Urinary bladder (tissue), 4 donors: ENCODE measurements around the gene MBD2. TPM values are rescaled to one million over a fixed set of nuclear protein-coding genes. Genes with fewer than 3 reads are reported as not detected.
"Not testable (repeated sequence)": the region's sequence is repeated elsewhere in the genome, so short reads cannot be mapped to it uniquely, and the experiment has no call there.

Source experiments
- DNase-seq: peaks from one replicate; pipeline ENCODE4 v3.0.0-alpha.2; 2015; ENCODE audit errors: extremely low spot score
- H3K27ac ChIP-seq: one replicate; pipeline ENCODE4 v1.5.1; 2013; ENCODE audit warnings: low read depth, mild to moderate bottlenecking, moderate library complexity
- H3K36me3 ChIP-seq: one replicate; pipeline ENCODE4 v1.6.1; 2013; ENCODE audit warnings: mild to moderate bottlenecking, moderate library complexity; ENCODE audit not compliant: insufficient read depth
- H3K4me1 ChIP-seq: one replicate; pipeline ENCODE4 v1.6.1; 2013; ENCODE audit warnings: mild to moderate bottlenecking, moderate library complexity; ENCODE audit not compliant: insufficient read depth
- H3K4me3 ChIP-seq: one replicate; pipeline ENCODE4 v1.5.1; 2013; ENCODE audit warnings: low read depth, low read length
- WGBS: extraction: QIAGEN DNeasy Blood & Tissue Kit; methylation state at CpG from one replicate; pipeline ENCODE4 v1.1.7; 2013; 5-methylcytosine and 5-hydroxymethylcytosine counted together
- polyA plus RNA-seq: library from polyadenylated mRNA; stranded (reverse); fragments of 200-250 nt; gene quantifications from one replicate; pipeline ENCODE4 v1.2.3, GENCODE V29; 2013
- total RNA-seq: library from RNA; depleted of rRNA; stranded (reverse); fragments of >200 nt; gene quantifications from one replicate; pipeline ENCODE4 v1.2.3, GENCODE V29; 2014
- donor health status: healthy with polysubstance abuse.
- donor health status: healthy.

MBD2 gene, protein sequence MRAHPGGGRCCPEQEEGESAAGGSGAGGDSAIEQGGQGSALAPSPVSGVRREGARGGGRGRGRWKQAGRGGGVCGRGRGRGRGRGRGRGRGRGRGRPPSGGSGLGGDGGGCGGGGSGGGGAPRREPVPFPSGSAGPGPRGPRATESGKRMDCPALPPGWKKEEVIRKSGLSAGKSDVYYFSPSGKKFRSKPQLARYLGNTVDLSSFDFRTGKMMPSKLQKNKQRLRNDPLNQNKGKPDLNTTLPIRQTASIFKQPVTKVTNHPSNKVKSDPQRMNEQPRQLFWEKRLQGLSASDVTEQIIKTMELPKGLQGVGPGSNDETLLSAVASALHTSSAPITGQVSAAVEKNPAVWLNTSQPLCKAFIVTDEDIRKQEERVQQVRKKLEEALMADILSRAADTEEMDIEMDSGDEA
- 36.0 TPM for total RNA-seq
- polyA plus RNA-seq, result 27.0 TPM

DNA sequence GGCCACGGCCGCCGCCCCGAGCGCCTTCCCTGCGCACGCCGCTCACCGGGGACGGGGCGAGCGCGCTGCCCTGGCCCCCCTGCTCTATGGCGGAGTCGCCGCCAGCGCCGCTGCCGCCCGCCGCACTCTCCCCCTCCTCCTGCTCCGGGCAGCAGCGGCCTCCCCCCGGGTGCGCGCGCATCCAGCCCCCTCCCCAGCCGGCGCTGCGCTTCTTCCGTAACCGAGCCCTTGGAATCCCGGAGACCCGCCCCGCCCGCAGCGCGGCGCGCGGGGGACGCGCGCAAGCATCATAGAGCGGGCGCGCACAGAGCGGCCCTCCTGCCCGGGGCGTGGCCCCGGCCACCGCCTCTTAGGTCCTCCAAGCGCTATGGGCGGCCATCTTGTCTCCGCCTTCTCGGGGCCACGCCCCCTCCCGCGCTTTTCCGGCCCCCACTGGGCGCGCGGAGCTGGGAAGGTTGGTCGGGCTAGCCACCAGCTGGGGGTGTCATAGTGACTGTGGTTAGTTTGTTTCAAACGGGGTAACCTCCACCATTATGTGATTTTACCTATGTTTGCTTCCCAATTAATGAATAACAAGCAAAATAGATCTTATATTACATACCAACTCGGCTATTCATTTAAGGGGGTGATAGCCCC, at the start of gene MBD2:
Gene MBD2, minus strand, starts transcription at position 291 of the 636 bp plus-strand sequence. Its CDS starts 110 bp downstream, at position 181.
- Histone ChIP-seq H3K36me3 (no peaks in the 10 kb centered on the region), H3K4me1 (no peaks in the 10 kb centered on the region), H3K4me3 (peak within 1 kb of the TSS; percentile 99), H3K27ac (peak within 1 kb of the TSS; percentile 67)
- under 1% methylated on average over 66 of the region's 66 CpGs for WGBS
- peak; percentile 88 for DNase-seq

DNA sequence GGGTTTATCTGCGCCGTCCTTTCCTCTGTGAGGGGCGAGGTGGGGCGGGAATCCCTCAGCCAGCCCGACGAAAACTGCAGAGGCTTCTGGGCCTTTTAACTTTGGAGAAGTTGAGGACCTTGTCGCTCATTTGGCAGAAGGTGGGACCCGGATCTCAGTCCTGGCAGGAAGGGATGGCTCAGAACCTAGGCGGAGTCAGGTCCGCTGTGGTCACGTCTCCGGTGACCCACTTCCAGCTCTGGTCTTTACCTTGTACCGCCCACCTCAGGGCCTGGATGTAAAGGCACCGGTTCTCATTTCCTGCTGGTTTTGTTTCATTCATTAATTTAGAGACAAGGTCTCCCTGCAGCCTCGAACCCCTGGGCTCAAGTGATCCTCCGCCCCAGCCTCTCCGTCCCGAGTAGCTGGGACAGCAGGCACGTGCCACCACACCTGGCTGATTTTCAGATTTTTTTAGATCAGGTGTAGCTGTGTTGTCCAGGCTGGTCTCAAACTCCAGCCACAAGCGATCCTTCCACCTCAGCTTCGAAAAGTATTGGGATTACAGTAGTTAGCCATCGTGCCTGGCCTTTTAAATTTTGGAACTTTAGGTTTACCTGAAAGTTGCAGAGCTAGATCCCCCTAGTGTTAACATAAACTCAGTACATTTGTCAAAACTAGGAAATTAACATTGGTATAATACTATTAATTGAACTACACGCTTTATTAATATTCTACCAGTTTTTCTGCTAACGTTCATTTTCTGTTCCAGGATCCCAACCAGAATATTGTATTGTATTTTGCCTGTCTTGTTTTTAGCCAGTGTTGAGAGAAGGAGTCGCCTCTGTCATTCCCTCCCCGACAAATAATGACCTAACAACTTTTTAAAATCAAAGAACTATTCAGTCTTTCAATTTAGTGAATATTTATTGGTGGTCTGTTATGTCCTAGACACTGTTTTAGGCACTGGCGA, 45.7 kb upstream of the MBD2 start:
- no peaks in the 10 kb centered on the region for H3K36me3 ChIP-seq
- whole genome bisulfite sequencing, result 9% methylated on average over 27 of the region's 27 CpGs

DNA sequence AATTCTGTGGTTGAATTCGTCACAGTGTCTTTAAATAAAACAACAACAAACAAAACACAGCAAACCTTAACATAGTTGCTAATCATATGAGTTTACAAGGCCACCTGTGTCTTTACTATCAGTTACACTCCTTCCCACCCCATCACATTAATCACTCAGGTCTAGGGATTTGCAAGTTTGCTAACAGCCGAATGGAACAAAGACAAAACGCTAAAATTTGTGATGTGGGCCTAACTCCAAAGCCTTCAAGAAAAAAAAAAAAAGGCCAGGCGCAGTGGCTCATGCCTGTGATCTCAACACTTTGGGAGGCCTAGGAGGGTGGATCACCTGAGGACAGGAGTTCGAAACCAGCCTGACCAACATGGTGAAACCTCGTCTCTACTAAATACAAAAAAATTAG, 44.3 kb upstream of the MBD2 start:
- WGBS, result 58% methylated on average over 6 of the region's 6 CpGs
- peak overlapping the region; percentile 62 for H3K4me3 ChIP-seq

More for the DNA sequence above, 45.7 kb upstream of the MBD2 start:
- Histone ChIP-seq H3K4me3 (peak overlapping the region; percentile 62), H3K4me1 (no peaks in the 10 kb centered on the region), H3K27ac (peak overlapping the region; percentile 90)
- peak; percentile 45 for DNase-seq

DNA sequence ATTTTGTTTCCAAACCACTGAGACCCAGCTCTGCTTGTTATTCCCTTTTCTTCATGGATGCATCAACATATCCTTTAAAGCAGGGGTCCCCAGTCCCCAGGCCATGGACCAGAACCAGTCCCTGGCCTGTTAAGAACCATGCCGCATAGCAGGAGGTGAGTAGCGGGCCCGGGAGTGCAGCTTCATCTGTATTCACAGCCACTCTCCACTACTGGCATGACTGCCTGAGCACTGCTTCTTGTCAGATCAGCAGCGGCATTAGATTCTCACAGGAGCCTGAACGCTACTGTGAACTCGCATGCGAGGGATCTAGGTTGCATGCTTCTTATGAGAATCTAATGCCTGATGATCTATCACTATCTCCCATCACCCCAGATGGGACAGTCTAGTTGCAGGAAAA, 43.2 kb upstream of the MBD2 start:
- 82% methylated on average over 7 of the region's 7 CpGs for WGBS
- Histone ChIP-seq H3K4me1 (no peaks in the 10 kb centered on the region), H3K4me3 (no peak overlapping the region), H3K27ac (no peak overlapping the region), H3K36me3 (no peaks in the 10 kb centered on the region)
- DNase-seq, result no peak

More for the DNA sequence above, 44.3 kb upstream of the MBD2 start:
- DNase-seq, result no peak
- Histone ChIP-seq H3K4me1 (no peaks in the 10 kb centered on the region), H3K27ac (peak overlapping the region; percentile 90), H3K36me3 (no peaks in the 10 kb centered on the region)

DNA sequence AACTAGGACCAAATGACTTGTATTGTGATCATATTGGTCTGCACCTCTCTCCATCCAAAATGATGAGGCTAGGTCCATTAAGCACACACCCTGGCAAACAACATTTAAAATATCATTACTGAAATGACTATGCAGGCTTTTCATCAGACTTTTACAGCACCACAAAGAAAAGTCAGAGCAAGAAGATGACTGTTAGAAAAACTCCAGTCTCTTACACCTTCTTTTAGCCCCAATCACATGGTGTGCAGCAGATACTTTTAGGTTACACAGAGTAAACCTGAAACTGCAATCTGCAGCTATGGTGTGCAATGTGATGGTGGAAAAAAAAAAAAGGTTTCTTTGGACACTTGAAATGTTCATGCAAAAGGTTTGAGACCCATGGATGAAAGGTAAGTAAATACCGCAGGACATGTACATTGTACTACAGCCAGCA, 39.5 kb upstream of the MBD2 start:
- DNase-seq, result no peak
- Histone ChIP-seq H3K4me1 (no peaks in the 10 kb centered on the region), H3K4me3 (no peak overlapping the region), H3K27ac (no peak overlapping the region), H3K36me3 (no peaks in the 10 kb centered on the region)
- 69% methylated on average over 1 of the region's 1 CpG for WGBS

DNA sequence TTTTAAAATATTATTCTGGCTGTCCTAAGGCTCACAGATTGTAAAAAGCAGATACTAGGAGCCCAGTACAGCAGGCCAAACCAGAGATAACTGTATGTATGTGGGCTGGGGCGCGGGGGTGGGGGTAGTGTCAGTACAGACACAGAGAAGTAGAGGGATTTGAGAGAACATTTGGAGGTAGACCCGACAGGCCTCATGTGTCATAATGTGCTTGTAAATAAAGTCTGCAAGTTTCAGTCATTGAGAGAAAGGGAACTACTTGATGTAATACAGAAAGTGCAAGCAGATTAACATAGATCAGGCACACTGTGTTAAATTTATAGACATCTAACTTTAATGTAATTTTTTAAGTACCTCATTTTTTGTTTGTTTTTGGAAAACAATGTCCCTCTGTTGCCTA, 37.4 kb upstream of the MBD2 start:
- WGBS, result 51% methylated on average over 3 of the region's 3 CpGs
- Histone ChIP-seq H3K4me3 (no peak overlapping the region), H3K4me1 (no peaks in the 10 kb centered on the region), H3K27ac (no peak overlapping the region), H3K36me3 (no peaks in the 10 kb centered on the region)
- DNase-seq, result no peak

DNA sequence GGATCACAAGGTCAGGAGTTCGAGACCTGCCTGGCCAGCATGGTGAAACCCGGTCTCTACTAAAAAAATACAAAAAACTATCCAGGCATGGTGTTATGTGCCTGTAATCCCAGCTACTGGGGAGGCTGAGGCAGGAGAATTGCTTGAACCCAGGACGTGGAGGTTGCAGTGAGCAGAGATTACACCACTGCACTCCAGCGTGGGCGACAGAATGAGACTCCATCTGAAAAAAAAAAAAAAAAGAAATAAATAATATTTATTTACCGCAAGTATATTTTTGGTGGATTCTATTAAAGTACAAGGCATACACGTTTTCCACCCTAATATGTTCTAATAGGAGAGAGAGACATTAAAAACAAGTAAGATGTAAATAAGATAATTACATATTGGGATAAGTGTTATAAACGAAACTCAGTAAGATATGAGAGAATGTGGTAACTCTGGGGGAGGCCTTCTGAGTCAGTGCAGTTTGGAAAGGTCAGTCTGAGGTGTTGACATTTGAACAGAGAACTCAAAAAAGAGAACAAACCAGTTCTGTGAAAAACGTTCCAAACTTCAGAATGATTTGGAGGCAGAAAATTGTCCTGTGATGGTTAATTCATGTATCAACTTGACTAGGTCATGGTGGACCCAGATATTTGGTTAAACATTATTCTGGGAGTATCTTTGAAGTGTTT, 36.1 kb upstream of the MBD2 start:
- peak overlapping the region; percentile 50 for H3K27ac ChIP-seq
- no peaks in the 10 kb centered on the region for H3K4me1 ChIP-seq
- WGBS, result 81% methylated on average over 9 of the region's 9 CpGs
- no peak overlapping the region for H3K4me3 ChIP-seq
- peak; percentile 69 for DNase-seq
- H3K36me3 ChIP-seq, result no peaks in the 10 kb centered on the region

DNA sequence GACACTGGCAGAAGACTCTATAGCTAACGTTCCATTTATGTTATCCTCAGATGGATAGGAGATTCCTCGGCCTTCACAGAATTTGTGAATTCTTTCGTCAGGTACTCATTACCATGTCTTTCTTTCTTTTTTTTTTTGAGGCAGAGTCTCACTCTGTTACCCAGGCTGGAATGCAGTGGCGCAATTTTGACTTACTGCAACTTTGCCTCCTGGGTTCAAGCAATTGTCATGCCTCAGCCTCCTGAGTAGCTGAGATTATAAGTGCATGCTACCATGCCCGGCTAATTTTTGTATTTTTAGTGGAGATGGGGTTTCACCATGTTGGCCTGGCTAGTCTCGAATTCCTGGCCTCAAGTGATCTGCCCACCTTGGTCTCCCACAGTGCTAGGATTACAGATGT, 33.3 kb upstream of the MBD2 start:
- H3K4me3 ChIP-seq, H3K27ac ChIP-seq, DNase-seq, H3K4me1 ChIP-seq, H3K36me3 ChIP-seq: not testable (repeated sequence)
- 71% methylated on average over 6 of the region's 6 CpGs for WGBS

DNA sequence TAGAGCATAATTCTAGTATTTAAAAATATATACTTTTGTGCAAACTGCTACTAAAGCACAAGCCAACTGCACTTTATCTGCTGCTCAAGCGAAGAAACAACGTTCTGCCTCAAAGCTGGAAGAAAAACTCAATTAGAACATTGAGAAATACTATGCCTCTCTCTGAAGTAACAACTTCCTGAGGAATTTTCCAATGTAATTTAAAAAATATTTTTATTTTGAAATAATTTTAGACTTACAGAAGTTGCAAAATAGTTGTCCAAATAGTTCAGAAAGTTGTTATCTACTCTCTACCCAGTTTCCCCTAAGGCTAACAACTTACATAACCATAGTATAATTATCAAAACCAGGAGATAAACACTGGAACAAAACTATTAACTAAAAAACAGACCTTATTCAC, 32.5 kb upstream of the MBD2 start:
- H3K27ac ChIP-seq, result no peak overlapping the region
- 70% methylated on average over 2 of the region's 2 CpGs for WGBS
- no peak for DNase-seq
- no peaks in the 10 kb centered on the region for H3K4me1 ChIP-seq
- no peaks in the 10 kb centered on the region for H3K36me3 ChIP-seq
- H3K4me3 ChIP-seq, result no peak overlapping the region

DNA sequence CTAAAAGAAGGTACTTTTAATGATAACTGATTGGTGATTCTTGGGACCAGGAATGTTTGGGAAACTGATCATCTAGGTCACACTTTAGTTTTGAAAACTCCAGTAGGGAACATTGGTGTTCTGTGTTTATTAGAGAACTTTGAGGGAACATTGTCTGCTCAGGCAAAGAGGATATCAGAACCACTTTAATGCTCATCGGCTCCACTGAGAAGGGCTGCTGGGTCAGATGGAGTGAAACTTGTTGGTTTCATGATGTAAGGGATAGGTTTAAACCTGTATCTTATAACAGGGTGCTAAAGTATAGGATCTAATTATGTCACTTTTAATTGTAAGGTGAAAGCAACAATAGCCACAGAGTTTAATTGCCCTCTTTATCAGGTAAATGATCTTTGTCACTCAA, 30.7 kb upstream of the MBD2 start:
- no peaks in the 10 kb centered on the region for H3K4me1 ChIP-seq
- no peak for DNase-seq
- no peak overlapping the region for H3K4me3 ChIP-seq
- no peak overlapping the region for H3K27ac ChIP-seq
- 34% methylated on average over 1 of the region's 1 CpG for WGBS
- H3K36me3 ChIP-seq, result no peaks in the 10 kb centered on the region

DNA sequence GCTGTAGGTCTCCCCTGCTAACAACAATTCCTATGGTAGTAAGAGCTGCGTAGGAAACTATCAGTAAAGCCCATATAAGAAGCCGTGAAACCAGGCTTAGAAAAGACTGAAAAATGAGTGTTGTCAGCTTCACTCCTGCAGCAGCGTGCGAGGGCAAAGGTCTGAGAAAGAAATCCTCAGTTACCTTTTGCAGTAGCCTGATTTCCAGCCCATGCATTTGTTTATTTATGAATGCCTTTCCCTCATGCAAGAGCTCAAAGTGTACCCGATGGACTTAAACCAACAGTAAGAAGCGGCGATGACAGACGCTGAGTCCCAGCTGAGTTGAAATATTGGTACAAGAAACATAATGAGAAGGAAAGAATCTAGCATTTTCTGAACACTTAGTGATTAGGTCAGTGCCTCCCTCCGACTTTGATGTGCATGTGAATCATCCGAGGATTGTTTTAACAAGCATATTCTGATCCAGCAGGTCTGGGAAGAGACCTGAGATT, 29.8 kb upstream of the MBD2 start:
- no peak for DNase-seq
- H3K36me3 ChIP-seq, result no peaks in the 10 kb centered on the region
- WGBS, result 21% methylated on average over 10 of the region's 10 CpGs
- H3K4me1 ChIP-seq, result no peaks in the 10 kb centered on the region
- H3K4me3 ChIP-seq, result no peak overlapping the region
- no peak overlapping the region for H3K27ac ChIP-seq

DNA sequence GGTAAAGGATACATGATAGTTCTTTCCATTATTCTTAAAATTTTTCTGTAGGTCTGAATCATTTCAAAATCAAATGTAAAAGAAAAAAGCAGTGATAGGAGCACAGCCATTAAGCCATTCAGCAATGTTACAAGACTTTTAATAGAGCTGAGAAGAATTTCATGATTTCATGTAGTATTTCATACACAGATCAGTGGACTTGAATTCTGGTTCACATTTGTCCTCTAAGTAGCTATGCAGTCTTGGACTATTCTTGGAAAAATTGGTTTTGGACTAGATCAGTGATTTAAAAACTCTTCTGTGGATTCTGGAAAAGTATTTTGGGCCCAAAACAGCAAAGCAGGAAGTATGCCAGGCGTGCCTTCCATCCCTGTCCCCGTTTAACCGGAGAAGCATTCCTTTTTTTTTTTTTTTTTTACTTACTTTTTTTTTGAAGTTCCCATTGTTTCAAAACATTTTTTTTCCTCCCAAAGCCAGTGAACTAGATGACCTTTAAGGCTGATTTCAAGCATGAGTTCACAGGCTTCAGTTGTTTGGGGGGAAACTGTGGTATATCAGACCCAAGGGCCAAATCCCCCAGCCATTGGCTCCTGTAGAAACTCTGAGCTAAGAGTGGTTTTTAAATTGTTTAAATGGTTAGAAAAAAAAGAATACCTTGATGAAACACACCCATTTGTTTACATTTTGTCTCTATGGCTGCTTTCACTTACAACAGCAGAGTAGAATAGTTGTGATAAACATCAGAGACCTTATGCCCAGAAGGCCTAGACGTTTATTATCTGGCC, 27.3 kb upstream of the MBD2 start:
- peak overlapping the region; percentile 50 for H3K27ac ChIP-seq
- no peaks in the 10 kb centered on the region for H3K36me3 ChIP-seq
- no peaks in the 10 kb centered on the region for H3K4me1 ChIP-seq
- WGBS, result 34% methylated on average over 4 of the region's 4 CpGs
- no peak overlapping the region for H3K4me3 ChIP-seq
- no peak for DNase-seq
